ENCODE data around the gene NES.

DNA sequence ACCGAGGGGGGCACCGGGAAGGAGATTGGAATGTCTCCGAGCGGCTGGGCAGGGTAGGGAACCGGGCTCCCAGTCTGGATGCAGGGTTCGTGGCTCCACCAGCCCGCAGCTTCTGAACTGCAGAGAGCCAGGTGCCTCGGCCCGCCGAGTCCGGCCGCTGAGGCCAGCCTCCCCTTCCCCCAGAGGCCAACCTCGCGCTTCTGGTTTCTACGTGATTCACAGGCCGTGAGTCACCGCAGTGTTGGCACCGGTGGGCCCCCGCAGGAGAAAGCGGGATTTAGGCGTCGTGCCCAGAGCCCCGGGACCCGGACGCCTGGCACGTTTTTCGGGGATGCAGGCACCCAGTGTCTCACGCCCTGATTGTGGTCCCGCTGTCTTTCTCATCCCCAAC is 27.7 kb upstream of the NES start:
- TF ChIP-seq, protein P1, sequence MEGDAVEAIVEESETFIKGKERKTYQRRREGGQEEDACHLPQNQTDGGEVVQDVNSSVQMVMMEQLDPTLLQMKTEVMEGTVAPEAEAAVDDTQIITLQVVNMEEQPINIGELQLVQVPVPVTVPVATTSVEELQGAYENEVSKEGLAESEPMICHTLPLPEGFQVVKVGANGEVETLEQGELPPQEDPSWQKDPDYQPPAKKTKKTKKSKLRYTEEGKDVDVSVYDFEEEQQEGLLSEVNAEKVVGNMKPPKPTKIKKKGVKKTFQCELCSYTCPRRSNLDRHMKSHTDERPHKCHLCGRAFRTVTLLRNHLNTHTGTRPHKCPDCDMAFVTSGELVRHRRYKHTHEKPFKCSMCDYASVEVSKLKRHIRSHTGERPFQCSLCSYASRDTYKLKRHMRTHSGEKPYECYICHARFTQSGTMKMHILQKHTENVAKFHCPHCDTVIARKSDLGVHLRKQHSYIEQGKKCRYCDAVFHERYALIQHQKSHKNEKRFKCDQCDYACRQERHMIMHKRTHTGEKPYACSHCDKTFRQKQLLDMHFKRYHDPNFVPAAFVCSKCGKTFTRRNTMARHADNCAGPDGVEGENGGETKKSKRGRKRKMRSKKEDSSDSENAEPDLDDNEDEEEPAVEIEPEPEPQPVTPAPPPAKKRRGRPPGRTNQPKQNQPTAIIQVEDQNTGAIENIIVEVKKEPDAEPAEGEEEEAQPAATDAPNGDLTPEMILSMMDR (IDR thresholded peaks at IDR 0.05; ENCODE audit: insufficient read depth, low read length) = no peak
- TF ChIP-seq GABPA (IDR thresholded peaks at IDR 0.05; ENCODE audit: low read depth) = no peak
- TF ChIP-seq, protein P2, sequence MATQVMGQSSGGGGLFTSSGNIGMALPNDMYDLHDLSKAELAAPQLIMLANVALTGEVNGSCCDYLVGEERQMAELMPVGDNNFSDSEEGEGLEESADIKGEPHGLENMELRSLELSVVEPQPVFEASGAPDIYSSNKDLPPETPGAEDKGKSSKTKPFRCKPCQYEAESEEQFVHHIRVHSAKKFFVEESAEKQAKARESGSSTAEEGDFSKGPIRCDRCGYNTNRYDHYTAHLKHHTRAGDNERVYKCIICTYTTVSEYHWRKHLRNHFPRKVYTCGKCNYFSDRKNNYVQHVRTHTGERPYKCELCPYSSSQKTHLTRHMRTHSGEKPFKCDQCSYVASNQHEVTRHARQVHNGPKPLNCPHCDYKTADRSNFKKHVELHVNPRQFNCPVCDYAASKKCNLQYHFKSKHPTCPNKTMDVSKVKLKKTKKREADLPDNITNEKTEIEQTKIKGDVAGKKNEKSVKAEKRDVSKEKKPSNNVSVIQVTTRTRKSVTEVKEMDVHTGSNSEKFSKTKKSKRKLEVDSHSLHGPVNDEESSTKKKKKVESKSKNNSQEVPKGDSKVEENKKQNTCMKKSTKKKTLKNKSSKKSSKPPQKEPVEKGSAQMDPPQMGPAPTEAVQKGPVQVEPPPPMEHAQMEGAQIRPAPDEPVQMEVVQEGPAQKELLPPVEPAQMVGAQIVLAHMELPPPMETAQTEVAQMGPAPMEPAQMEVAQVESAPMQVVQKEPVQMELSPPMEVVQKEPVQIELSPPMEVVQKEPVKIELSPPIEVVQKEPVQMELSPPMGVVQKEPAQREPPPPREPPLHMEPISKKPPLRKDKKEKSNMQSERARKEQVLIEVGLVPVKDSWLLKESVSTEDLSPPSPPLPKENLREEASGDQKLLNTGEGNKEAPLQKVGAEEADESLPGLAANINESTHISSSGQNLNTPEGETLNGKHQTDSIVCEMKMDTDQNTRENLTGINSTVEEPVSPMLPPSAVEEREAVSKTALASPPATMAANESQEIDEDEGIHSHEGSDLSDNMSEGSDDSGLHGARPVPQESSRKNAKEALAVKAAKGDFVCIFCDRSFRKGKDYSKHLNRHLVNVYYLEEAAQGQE (IDR thresholded peaks at IDR 0.05; ENCODE audit: insufficient replicate concordance, low read depth) = no peak
